BLaER1 (cell line): ENCODE data around the gene ETNK1.

Experiments used
- H3K27ac ChIP-seq: shearing (Covaris generic); formaldehyde crosslinking; 2 replicates; pipeline ENCODE4 v1.8.1; 2022
- H3K27me3 ChIP-seq: shearing (Covaris generic); formaldehyde crosslinking; 2 replicates; pipeline ENCODE4 v1.8.1; 2022
- H3K36me3 ChIP-seq: shearing (Covaris generic); formaldehyde crosslinking; 2 replicates; pipeline ENCODE4 v1.8.1; 2022
- H3K4me1 ChIP-seq: shearing (Covaris generic); formaldehyde crosslinking; 2 replicates; pipeline ENCODE4 v1.8.1; 2022
- H3K4me2 ChIP-seq: shearing (Covaris generic); formaldehyde crosslinking; 2 replicates; pipeline ENCODE4 v1.8.1; 2022
- H3K4me3 ChIP-seq: shearing (Covaris generic); formaldehyde crosslinking; 2 replicates; pipeline ENCODE4 v1.8.1; 2022
- H3K9ac ChIP-seq: shearing (Covaris generic); formaldehyde crosslinking; 2 replicates; pipeline ENCODE4 v1.8.1; 2022
- H3K9me3 ChIP-seq: shearing (Covaris generic); formaldehyde crosslinking; 2 replicates; pipeline ENCODE4 v1.8.1; 2022
- H4K20me1 ChIP-seq: shearing (Covaris generic); formaldehyde crosslinking; 2 replicates; pipeline ENCODE4 v1.8.1; 2022
- Cebpa-rat ChIP-seq: shearing (Covaris generic); IDR thresholded peaks from 2 replicates; pipeline ENCODE4 v1.8.1; 2022

The ETNK1 gene

DNA sequence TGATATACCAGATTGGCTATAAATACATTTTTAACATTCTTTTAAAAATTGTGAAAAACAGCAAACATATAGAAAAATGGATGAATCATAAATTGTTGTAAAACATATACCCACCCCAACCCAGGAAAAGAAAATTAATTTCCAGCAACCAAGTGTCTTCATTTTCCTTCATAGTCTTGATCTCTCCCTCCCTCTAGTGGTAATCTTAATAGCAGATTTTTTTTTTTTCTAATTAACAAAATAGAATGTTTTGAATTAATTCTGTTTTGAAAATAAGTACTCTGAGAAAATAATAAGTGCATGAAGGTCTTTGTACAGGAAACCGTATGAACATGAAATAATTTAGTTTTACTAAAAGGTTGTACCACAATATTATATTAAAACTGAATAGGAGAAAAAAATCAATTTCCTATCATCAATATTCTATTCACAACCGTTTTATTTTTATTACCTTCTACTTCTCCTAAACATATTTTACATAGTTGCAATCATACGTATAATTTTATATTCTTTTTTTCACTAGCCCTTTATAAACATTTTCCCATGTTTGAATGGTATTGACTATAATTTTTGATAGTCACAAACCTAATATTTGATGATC is 7.0 kb downstream of the ETNK1 start:
- Histone ChIP-seq H3K9me3 (no peaks in the 10 kb centered on the region; the same call in 1 of the 2 replicates), H4K20me1 (peaks cover 98% of the 10 kb centered on the region), H3K27ac (no peak overlapping the region), H3K9ac (no peak overlapping the region), H3K27me3 (no peaks in the 10 kb centered on the region), H3K4me1 (peaks cover 22% of the 10 kb centered on the region), H3K4me2 (no peak overlapping the region), H3K4me3 (no peak overlapping the region), H3K36me3 (peaks cover 47% of the 10 kb centered on the region)
- TF ChIP-seq Cebpa-rat, result no peak

DNA sequence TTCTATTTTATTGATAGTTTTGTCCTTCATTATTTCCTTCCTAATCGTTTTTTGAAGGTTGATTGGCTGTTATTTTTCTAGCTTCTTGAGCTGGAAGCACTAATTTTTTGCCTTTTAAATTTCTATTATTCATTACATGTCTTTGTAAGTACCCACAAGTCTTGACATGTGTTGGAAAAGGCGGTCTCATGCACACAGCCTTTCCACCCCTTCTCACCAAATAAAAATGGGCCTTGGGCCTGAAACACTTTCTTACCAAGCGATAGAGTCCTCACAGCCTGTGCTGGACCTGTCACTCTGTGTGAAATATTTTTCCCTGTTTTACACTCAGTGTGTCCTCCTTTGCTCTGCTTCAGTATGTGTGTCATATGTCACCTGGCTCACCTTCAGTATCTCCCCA is 9.9 kb downstream of the ETNK1 start:
- H3K4me3 ChIP-seq, result no peak overlapping the region
- peaks cover 84% of the 10 kb centered on the region for H4K20me1 ChIP-seq
- H3K9ac ChIP-seq, result no peak overlapping the region
- peaks cover 56% of the 10 kb centered on the region for H3K36me3 ChIP-seq
- H3K4me1 ChIP-seq, result no peaks in the 10 kb centered on the region
- no peaks in the 10 kb centered on the region; the same call in 1 of the 2 replicates for H3K9me3 ChIP-seq
- H3K27me3 ChIP-seq, result no peaks in the 10 kb centered on the region
- TF ChIP-seq Cebpa-rat, result no peak
- H3K27ac ChIP-seq, result no peak overlapping the region
- H3K4me2 ChIP-seq, result no peak overlapping the region

DNA sequence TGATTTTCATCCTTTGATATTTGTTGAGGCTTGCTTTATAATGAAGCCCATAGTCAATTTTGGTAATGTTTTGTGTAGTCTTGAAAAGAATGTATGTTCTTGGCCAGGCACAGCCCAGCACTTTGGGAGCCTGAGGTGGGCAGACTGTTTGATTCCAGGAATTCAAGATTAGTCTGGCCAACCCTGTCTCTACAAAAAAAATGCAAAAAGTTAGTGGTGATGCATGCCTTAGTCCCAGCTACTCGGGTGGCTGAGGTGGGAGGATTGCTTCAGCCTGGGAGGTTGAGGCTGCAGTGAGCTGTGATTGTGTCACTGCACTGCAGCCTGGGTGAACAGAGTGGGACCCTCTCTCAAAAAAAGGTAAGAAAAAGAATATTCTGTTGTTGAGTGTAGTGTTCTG is 10.8 kb downstream of the ETNK1 start:
- Histone ChIP-seq H3K4me3 (no peak overlapping the region), H3K36me3 (peaks cover 46% of the 10 kb centered on the region), H3K4me1 (no peaks in the 10 kb centered on the region), H3K27ac (no peak overlapping the region), H4K20me1 (peaks cover 82% of the 10 kb centered on the region), H3K27me3 (no peaks in the 10 kb centered on the region), H3K9ac (no peak overlapping the region), H3K9me3 (no peaks in the 10 kb centered on the region; the same call in 1 of the 2 replicates), H3K4me2 (no peak overlapping the region)
- no peak for TF ChIP-seq Cebpa-rat

DNA sequence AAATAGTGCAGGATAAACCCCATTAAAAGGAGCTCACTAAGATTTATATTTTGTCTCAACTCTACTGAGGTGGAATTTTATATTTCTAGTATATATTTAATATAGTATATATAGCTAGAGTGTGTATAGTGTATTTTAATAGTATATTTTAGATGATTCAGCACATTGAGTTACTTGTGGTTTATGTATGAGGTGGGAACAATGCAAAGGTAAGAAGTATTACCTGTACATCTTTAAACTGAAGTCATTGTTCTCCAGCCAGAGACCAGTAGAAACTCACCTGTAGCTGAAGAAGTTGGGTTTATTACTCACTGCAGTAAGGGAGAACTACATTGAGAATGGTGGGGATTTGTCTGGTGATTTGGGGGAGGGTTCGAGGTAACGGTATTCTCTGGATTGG is 15.9 kb downstream of the ETNK1 start:
- no peak for TF ChIP-seq Cebpa-rat
- H3K9ac ChIP-seq, result no peak overlapping the region
- H3K4me2 ChIP-seq, result no peak overlapping the region
- no peak overlapping the region for H3K27ac ChIP-seq
- peaks cover 73% of the 10 kb centered on the region for H4K20me1 ChIP-seq
- H3K27me3 ChIP-seq, result no peaks in the 10 kb centered on the region
- H3K4me1 ChIP-seq, result no peaks in the 10 kb centered on the region
- H3K36me3 ChIP-seq, result peaks cover 29% of the 10 kb centered on the region
- H3K9me3 ChIP-seq, result no peaks in the 10 kb centered on the region
- no peak overlapping the region for H3K4me3 ChIP-seq

DNA sequence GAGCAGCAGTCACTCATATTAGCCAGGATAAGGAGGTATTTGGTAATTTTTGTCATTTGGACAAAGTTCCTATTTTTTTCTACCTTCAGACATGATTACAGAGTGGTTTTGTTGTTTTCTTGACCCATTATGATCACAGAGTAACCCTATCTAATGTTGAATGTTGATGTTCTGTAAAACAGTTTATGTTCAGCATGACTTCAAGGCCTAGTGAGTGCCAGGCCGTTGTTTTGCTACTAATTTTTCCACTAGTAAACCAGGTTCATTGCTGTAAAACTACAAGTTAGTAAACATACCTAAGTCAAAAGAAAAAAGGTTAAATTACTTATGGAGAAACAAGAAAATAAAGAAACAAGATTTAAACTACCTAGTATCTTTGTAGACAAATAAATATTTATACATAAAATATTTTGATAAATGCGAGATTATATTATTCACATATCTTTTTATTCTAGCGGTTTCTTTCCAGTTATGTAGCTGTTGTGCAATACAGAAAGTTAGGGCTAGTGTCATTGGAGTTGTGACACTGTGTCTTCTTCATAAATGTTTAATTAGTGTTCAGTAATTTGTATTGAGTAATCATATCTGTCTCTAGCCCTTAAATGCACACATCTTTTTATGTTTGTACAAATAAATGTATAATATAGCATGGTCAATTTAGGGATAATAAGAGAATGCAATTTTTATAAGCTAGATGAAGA is 16.5 kb downstream of the ETNK1 start:
- Histone ChIP-seq H3K4me1 (no peaks in the 10 kb centered on the region), H3K4me3 (no peak overlapping the region), H4K20me1 (peaks cover 75% of the 10 kb centered on the region), H3K27me3 (no peaks in the 10 kb centered on the region), H3K4me2 (no peak overlapping the region), H3K9me3 (no peaks in the 10 kb centered on the region), H3K9ac (no peak overlapping the region), H3K36me3 (peaks cover 28% of the 10 kb centered on the region; the same call in 1 of the 2 replicates), H3K27ac (no peak overlapping the region)
- no peak for TF ChIP-seq Cebpa-rat

DNA sequence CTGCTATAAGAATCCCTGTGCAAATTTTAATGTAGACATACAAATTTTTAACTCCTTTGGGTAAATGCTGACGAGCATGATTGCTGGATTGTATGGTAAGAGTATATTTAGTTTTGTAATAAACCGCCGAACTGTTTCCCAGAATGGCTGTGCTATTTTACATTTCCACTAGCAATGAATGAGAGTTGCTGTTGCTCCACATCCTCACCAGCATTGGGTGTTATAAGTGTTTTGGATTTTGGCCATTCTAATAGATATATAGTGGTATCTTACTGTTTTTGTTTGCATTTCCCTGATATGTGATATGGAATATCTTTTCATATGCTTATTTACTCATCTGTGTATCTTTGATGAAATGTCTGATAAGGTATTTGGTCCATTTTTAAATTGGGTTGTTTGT is 23.7 kb downstream of the ETNK1 start:
- no peak overlapping the region for H3K4me3 ChIP-seq
- H3K36me3 ChIP-seq, result peaks cover 51% of the 10 kb centered on the region
- no peak overlapping the region for H3K27ac ChIP-seq
- no peak overlapping the region for H3K9ac ChIP-seq
- peaks cover 10% of the 10 kb centered on the region; the same call in 1 of the 2 replicates for H3K9me3 ChIP-seq
- H3K27me3 ChIP-seq, result no peaks in the 10 kb centered on the region
- H3K4me1 ChIP-seq, result peaks cover 8% of the 10 kb centered on the region; the same call in 1 of the 2 replicates
- no peak for TF ChIP-seq Cebpa-rat
- H3K4me2 ChIP-seq, result no peak overlapping the region
- H4K20me1 ChIP-seq, result peaks cover 53% of the 10 kb centered on the region

- TF ChIP-seq Cebpa-rat, result no peak
- Histone ChIP-seq H3K4me3 (no peak overlapping the region), H3K9ac (no peak overlapping the region), H4K20me1 (peaks cover 32% of the 10 kb centered on the region), H3K4me1 (peaks cover 8% of the 10 kb centered on the region; the same call in 1 of the 2 replicates), H3K27me3 (no peaks in the 10 kb centered on the region), H3K36me3 (peaks cover 40% of the 10 kb centered on the region), H3K4me2 (no peak overlapping the region; the same call in 1 of the 2 replicates), H3K9me3 (peaks cover 10% of the 10 kb centered on the region; the same call in 1 of the 2 replicates), H3K27ac (no peak overlapping the region)
These were observed 28.1 kb downstream of the ETNK1 start for GRCh38 chr12:22653075-22653474.

DNA sequence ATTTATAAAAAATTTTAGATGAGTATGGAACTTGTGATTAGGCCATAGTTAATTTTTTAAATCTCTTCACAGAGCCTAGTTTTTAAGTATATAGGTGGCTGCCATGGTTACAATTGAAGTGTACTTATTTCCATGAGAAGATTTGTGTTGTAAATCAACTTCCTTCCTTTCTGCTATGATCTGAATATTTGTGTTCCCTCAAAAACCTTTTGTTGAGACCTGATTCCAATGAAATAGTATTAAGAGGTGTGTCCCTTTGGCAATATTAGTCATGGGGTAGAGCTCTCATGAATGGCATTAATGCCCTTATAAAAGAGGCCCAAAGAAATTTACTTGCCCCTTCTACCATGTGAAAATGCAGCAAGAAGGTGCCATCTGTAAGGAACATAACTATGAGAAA is 28.8 kb downstream of the ETNK1 start:
- Histone ChIP-seq H3K36me3 (peaks cover 40% of the 10 kb centered on the region), H3K9ac (no peak overlapping the region)

GRCh38 chr12:22656376-22656775 is 31.4 kb downstream of the ETNK1 start:
- peaks cover 40% of the 10 kb centered on the region for H3K36me3 ChIP-seq
- no peak for TF ChIP-seq Cebpa-rat
- no peak overlapping the region for H3K4me2 ChIP-seq

More for the DNA sequence above, 28.8 kb downstream of the ETNK1 start:
- Histone ChIP-seq H3K4me3 (no peak overlapping the region), H3K27ac (no peak overlapping the region), H3K9me3 (peaks cover 10% of the 10 kb centered on the region; the same call in 1 of the 2 replicates), H3K4me2 (no peak overlapping the region), H3K27me3 (no peaks in the 10 kb centered on the region), H4K20me1 (peaks cover 25% of the 10 kb centered on the region), H3K4me1 (peaks cover 8% of the 10 kb centered on the region; the same call in 1 of the 2 replicates)
- TF ChIP-seq Cebpa-rat, result no peak

GRCh38 chr12:22656831-22657230 is 31.9 kb downstream of the ETNK1 start:
- H3K4me2 ChIP-seq, result no peak overlapping the region
- H3K9ac ChIP-seq, result no peak overlapping the region
- peaks cover 36% of the 10 kb centered on the region for H3K36me3 ChIP-seq
- H3K9me3 ChIP-seq, result no peaks in the 10 kb centered on the region
- no peak overlapping the region for H3K4me3 ChIP-seq
- no peak for TF ChIP-seq Cebpa-rat
- peaks cover 8% of the 10 kb centered on the region; the same call in 1 of the 2 replicates for H3K4me1 ChIP-seq
- H3K27me3 ChIP-seq, result no peaks in the 10 kb centered on the region
- no peak overlapping the region for H3K27ac ChIP-seq
- peaks cover 14% of the 10 kb centered on the region; the same call in 1 of the 2 replicates for H4K20me1 ChIP-seq

More at GRCh38 chr12:22656376-22656775, 31.4 kb downstream of the ETNK1 start:
- Histone ChIP-seq H3K27ac (no peak overlapping the region), H3K9me3 (peaks cover 3% of the 10 kb centered on the region; the same call in 1 of the 2 replicates), H3K9ac (no peak overlapping the region), H4K20me1 (peaks cover 14% of the 10 kb centered on the region), H3K4me3 (no peak overlapping the region), H3K27me3 (no peaks in the 10 kb centered on the region), H3K4me1 (peaks cover 8% of the 10 kb centered on the region; the same call in 1 of the 2 replicates)
